Measurements from ENCODE around the gene NELFCD.
"Not testable (repeated sequence)": the region's sequence is repeated elsewhere in the genome, so short reads cannot be mapped to it uniquely, and the experiment has no call there.

NELFCD gene

GRCh38 chr20:58944610-58945009, 36.4 kb upstream of the NELFCD start:
- TF ChIP-seq EZH2phosphoT487 (conservative IDR thresholded peaks at IDR 0.05; ENCODE audit: low read length): no peak
- TF ChIP-seq CTCF (IDR thresholded peaks at IDR 0.05; ENCODE audit: insufficient read depth, low read length, poor library complexity, severe bottlenecking): no peak
- Histone ChIP-seq H2AFZ (ENCODE audit: low read depth, low read length, severe bottlenecking) (no peak overlapping the region), H3K36me3 (ENCODE audit: low read length) (no peaks in the 10 kb centered on the region), H3K4me2 (ENCODE audit: low read depth, low read length, poor library complexity, severe bottlenecking) (no peak overlapping the region), H3K9me2 (replicated peaks; ENCODE audit: insufficient read depth, low read length) (no peaks in the 10 kb centered on the region), H3K79me2 (ENCODE audit: insufficient read depth, low read length) (no peaks in the 10 kb centered on the region), H3K27ac (ENCODE audit: low read depth, low read length) (no peak overlapping the region), H4K20me1 (ENCODE audit: low read depth, low read length) (no peaks in the 10 kb centered on the region), H3F3A (ENCODE audit: insufficient read depth) (no peaks in the 10 kb centered on the region), H3K9me3 (ENCODE audit: insufficient read depth, low read length) (no peaks in the 10 kb centered on the region), H3K27me3 (ENCODE audit: low read length) (no peaks in the 10 kb centered on the region), H3K9ac (ENCODE audit: low read length) (no peak overlapping the region), H3K4me3 (ENCODE audit: insufficient read depth, low read length, poor library complexity, severe bottlenecking) (no peak overlapping the region)

- H3K9ac ChIP-seq (ENCODE audit: low read length): no peak overlapping the region
- H3K79me2 ChIP-seq (ENCODE audit: insufficient read depth, low read length): no peaks in the 10 kb centered on the region
- H3K9me2 ChIP-seq (replicated peaks; ENCODE audit: insufficient read depth, low read length): no peaks in the 10 kb centered on the region
- no peaks in the 10 kb centered on the region for H4K20me1 ChIP-seq (ENCODE audit: low read depth, low read length)
- no peaks in the 10 kb centered on the region for H3K9me3 ChIP-seq (ENCODE audit: insufficient read depth, low read length)
- H3K27me3 ChIP-seq (ENCODE audit: low read length): no peaks in the 10 kb centered on the region
- no peak overlapping the region for H3K4me2 ChIP-seq (ENCODE audit: low read depth, low read length, poor library complexity, severe bottlenecking)
- no peak overlapping the region for H2AFZ ChIP-seq (ENCODE audit: low read depth, low read length, severe bottlenecking)
- TF ChIP-seq CTCF (IDR thresholded peaks at IDR 0.05; ENCODE audit: insufficient read depth, low read length, poor library complexity, severe bottlenecking) (no peak), EZH2phosphoT487 (conservative IDR thresholded peaks at IDR 0.05; ENCODE audit: low read length) (no peak)
- no peak overlapping the region for H3K4me3 ChIP-seq (ENCODE audit: insufficient read depth, low read length, poor library complexity, severe bottlenecking)
- H3K36me3 ChIP-seq (ENCODE audit: low read length): no peaks in the 10 kb centered on the region
- no peak overlapping the region for H3K27ac ChIP-seq (ENCODE audit: low read depth, low read length)
- H3F3A ChIP-seq (ENCODE audit: insufficient read depth): no peaks in the 10 kb centered on the region
Measured at GRCh38 chr20:58945965-58946631, 35.0 kb upstream of the NELFCD start.

- H4K20me1 ChIP-seq (ENCODE audit: low read depth, low read length); H3K36me3 ChIP-seq (ENCODE audit: low read length); H3K9me3 ChIP-seq (ENCODE audit: insufficient read depth, low read length); H3K4me2 ChIP-seq (ENCODE audit: low read depth, low read length, poor library complexity, severe bottlenecking); H3K27ac ChIP-seq (ENCODE audit: low read depth, low read length); H3K9ac ChIP-seq (ENCODE audit: low read length); H2AFZ ChIP-seq (ENCODE audit: low read depth, low read length, severe bottlenecking); H3K9me2 ChIP-seq (replicated peaks; ENCODE audit: insufficient read depth, low read length); H3K4me3 ChIP-seq (ENCODE audit: insufficient read depth, low read length, poor library complexity, severe bottlenecking); H3K27me3 ChIP-seq (ENCODE audit: low read length); H3K79me2 ChIP-seq (ENCODE audit: insufficient read depth, low read length); H3F3A ChIP-seq (ENCODE audit: insufficient read depth): not testable (repeated sequence)
Measured at GRCh38 chr20:58947797-58948388, 33.2 kb upstream of the NELFCD start.

- Histone ChIP-seq H4K20me1 (ENCODE audit: low read depth, low read length) (no peaks in the 10 kb centered on the region), H3K4me2 (ENCODE audit: low read depth, low read length, poor library complexity, severe bottlenecking) (no peak overlapping the region), H3K9me3 (ENCODE audit: insufficient read depth, low read length) (no peaks in the 10 kb centered on the region), H3K27ac (ENCODE audit: low read depth, low read length) (no peak overlapping the region), H3F3A (ENCODE audit: insufficient read depth) (no peaks in the 10 kb centered on the region), H3K36me3 (ENCODE audit: low read length) (no peaks in the 10 kb centered on the region), H3K79me2 (ENCODE audit: insufficient read depth, low read length) (no peaks in the 10 kb centered on the region), H3K4me3 (ENCODE audit: insufficient read depth, low read length, poor library complexity, severe bottlenecking) (no peak overlapping the region), H3K9me2 (replicated peaks; ENCODE audit: insufficient read depth, low read length) (no peaks in the 10 kb centered on the region), H3K9ac (ENCODE audit: low read length) (no peak overlapping the region), H3K27me3 (ENCODE audit: low read length) (no peaks in the 10 kb centered on the region), H2AFZ (ENCODE audit: low read depth, low read length, severe bottlenecking) (no peak overlapping the region)
- no peak for TF ChIP-seq CTCF (IDR thresholded peaks at IDR 0.05; ENCODE audit: insufficient read depth, low read length, poor library complexity, severe bottlenecking)
- no peak for TF ChIP-seq EZH2phosphoT487 (conservative IDR thresholded peaks at IDR 0.05; ENCODE audit: low read length)
Measured at GRCh38 chr20:58950603-58951002, 30.5 kb upstream of the NELFCD start.

All from SU-DHL-6 (cell line).